ENCODE results near the gene FAM98B. TPM values are rescaled to one million over a fixed set of nuclear protein-coding genes. Genes with fewer than 3 reads are reported as not detected.

FAM98B gene
- total RNA-seq, 2 experiments from 2014 or later, result 20.1 to 20.4 TPM

- POLR2A ChIA-PET, result no interaction called here
Observed at GRCh38 chr15:38458646-38459045, 4.7 kb downstream of the FAM98B start.

GRCh38 chr15:38459480-38459879, 5.6 kb downstream of the FAM98B start:
- Histone ChIP-seq H3K27ac (ENCODE audit: low read depth in 1 of 2, low read length in 2 of 2) (no peak overlapping the region), H3K4me3 (ENCODE audit: low read length) (no peak overlapping the region), H3K4me1 (ENCODE audit: insufficient read depth, low read length) (peaks cover 21% of the 10 kb centered on the region), H3K9me3 (ENCODE audit: control insufficient read depth in 1 of 2, insufficient read depth in 1 of 2, low read length in 2 of 2) (no peaks in the 10 kb centered on the region), H3K36me3 (ENCODE audit: insufficient read depth, low read length) (peaks cover 15% of the 10 kb centered on the region), H3K27me3 (ENCODE audit: control insufficient read depth in 1 of 2, insufficient read depth in 2 of 2, low read length in 2 of 2) (no peaks in the 10 kb centered on the region)
- H3K9me3 Mint-ChIP-seq, result no peaks in the 10 kb centered on the region
- DNase-seq, result no peak
- H3K36me3 Mint-ChIP-seq (ENCODE audit: low read depth), result peaks cover 10% of the 10 kb centered on the region
- no peak overlapping the region for H3K4me3 Mint-ChIP-seq
- ChIA-PET CTCF (no interaction called here), POLR2A (no interaction called here)
- no peaks in the 10 kb centered on the region for H3K27me3 Mint-ChIP-seq
- no peak for ATAC-seq (ENCODE audit: poor library complexity)
- TF ChIP-seq, protein P1, sequence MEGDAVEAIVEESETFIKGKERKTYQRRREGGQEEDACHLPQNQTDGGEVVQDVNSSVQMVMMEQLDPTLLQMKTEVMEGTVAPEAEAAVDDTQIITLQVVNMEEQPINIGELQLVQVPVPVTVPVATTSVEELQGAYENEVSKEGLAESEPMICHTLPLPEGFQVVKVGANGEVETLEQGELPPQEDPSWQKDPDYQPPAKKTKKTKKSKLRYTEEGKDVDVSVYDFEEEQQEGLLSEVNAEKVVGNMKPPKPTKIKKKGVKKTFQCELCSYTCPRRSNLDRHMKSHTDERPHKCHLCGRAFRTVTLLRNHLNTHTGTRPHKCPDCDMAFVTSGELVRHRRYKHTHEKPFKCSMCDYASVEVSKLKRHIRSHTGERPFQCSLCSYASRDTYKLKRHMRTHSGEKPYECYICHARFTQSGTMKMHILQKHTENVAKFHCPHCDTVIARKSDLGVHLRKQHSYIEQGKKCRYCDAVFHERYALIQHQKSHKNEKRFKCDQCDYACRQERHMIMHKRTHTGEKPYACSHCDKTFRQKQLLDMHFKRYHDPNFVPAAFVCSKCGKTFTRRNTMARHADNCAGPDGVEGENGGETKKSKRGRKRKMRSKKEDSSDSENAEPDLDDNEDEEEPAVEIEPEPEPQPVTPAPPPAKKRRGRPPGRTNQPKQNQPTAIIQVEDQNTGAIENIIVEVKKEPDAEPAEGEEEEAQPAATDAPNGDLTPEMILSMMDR (IDR thresholded peaks at IDR 0.05), result no peak
- intact Hi-C loops (cut with DNase I, micrococcal nuclease), result loop anchor here in 1 of 2 experiments (10.0 kb wide), 1 partner anchor 1875 kb away; no protein-coding TSS in a partner anchor
- H3K27ac Mint-ChIP-seq, result no peak overlapping the region
- H3K4me1 Mint-ChIP-seq (ENCODE audit: low read depth), result peaks cover 68% of the 10 kb centered on the region

More at GRCh38 chr15:38458646-38459045, 4.7 kb downstream of the FAM98B start:
- Histone ChIP-seq H3K27ac (ENCODE audit: low read depth in 1 of 2, low read length in 2 of 2) (no peak overlapping the region), H3K4me3 (ENCODE audit: low read length) (no peak overlapping the region), H3K9me3 (ENCODE audit: control insufficient read depth in 1 of 2, insufficient read depth in 1 of 2, low read length in 2 of 2) (no peaks in the 10 kb centered on the region), H3K27me3 (ENCODE audit: control insufficient read depth in 1 of 2, insufficient read depth in 2 of 2, low read length in 2 of 2) (no peaks in the 10 kb centered on the region), H3K36me3 (ENCODE audit: insufficient read depth, low read length) (peaks cover 15% of the 10 kb centered on the region), H3K4me1 (ENCODE audit: insufficient read depth, low read length) (peaks cover 22% of the 10 kb centered on the region)
- Mint-ChIP-seq H3K9me3 (no peaks in the 10 kb centered on the region), H3K27ac (no peak overlapping the region), H3K4me1 (ENCODE audit: low read depth) (peaks cover 76% of the 10 kb centered on the region), H3K36me3 (ENCODE audit: low read depth) (peaks cover 16% of the 10 kb centered on the region), H3K27me3 (no peaks in the 10 kb centered on the region), H3K4me3 (no peak overlapping the region)
- TF ChIP-seq, protein P1 (IDR thresholded peaks at IDR 0.05), result no peak
- CTCF ChIA-PET, result no interaction called here
- intact Hi-C loops (cut with DNase I, micrococcal nuclease), result loop anchor here in 1 of 2 experiments (10.0 kb wide), 1 partner anchor 1874 kb away; no protein-coding TSS in a partner anchor
- DNase-seq (no peak), ATAC-seq (ENCODE audit: poor library complexity) (no peak)

DNA sequence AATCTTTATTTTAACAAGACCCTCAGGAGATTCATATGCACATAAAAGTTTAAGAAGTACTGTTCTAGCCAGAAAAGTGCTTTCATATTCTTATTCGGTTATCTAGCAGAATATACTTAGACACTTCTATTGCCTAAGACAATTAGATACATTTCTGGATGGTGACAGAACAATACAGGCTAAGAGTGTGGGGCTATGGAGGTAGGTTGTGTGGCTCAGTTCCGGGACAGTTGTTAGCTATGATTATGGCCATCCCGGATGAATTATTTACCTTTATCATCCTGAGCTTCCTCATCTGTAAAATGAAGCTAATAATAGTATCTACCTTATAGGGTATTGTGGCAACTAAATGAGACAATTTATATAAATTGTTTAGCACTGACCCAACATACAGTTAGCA, 6.6 kb downstream of the FAM98B start:
- peaks cover 58% of the 10 kb centered on the region for H3K4me1 Mint-ChIP-seq (ENCODE audit: low read depth)
- no peaks in the 10 kb centered on the region for H3K9me3 Mint-ChIP-seq

More for the DNA sequence above, 6.6 kb downstream of the FAM98B start:
- intact Hi-C loops (cut with DNase I, micrococcal nuclease), result no loop called here
- Mint-ChIP-seq H3K27ac (no peak overlapping the region), H3K4me3 (no peak overlapping the region), H3K36me3 (ENCODE audit: low read depth) (peaks cover 3% of the 10 kb centered on the region), H3K27me3 (no peaks in the 10 kb centered on the region)
- TF ChIP-seq, protein P1 (IDR thresholded peaks at IDR 0.05), result no peak
- ATAC-seq (ENCODE audit: poor library complexity) (no peak), DNase-seq (no peak)
- H3K27ac ChIP-seq (ENCODE audit: low read depth in 1 of 2, low read length in 2 of 2), result no peak overlapping the region
- H3K36me3 ChIP-seq (ENCODE audit: insufficient read depth, low read length), result peaks cover 15% of the 10 kb centered on the region
- H3K27me3 ChIP-seq (ENCODE audit: control insufficient read depth in 1 of 2, insufficient read depth in 2 of 2, low read length in 2 of 2), result no peaks in the 10 kb centered on the region
- H3K9me3 ChIP-seq (ENCODE audit: control insufficient read depth in 1 of 2, insufficient read depth in 1 of 2, low read length in 2 of 2), result no peaks in the 10 kb centered on the region
- POLR2A ChIA-PET, result interaction anchor here (0.8 kb wide), 1 partner anchor 228 kb away, joined by 3 read pairs; no protein-coding TSS in a partner anchor
- CTCF ChIA-PET, result interaction anchor here (1.1 to 1.2 kb wide), 2 partner anchors 103 to 230 kb away, joined by 3 read pairs; no protein-coding TSS in a partner anchor
- peaks cover 12% of the 10 kb centered on the region for H3K4me1 ChIP-seq (ENCODE audit: insufficient read depth, low read length)
- no peak overlapping the region for H3K4me3 ChIP-seq (ENCODE audit: low read length)

Measured in CD4-positive, alpha-beta T cell (primary cell).